ENCODE data around the gene BTBD2. TPM values are rescaled to one million over a fixed set of nuclear protein-coding genes. Genes with fewer than 3 reads are reported as not detected.

BTBD2 gene
- polyA plus RNA-seq, 1 donor from 2014 or later: 46.1 TPM

DNA sequence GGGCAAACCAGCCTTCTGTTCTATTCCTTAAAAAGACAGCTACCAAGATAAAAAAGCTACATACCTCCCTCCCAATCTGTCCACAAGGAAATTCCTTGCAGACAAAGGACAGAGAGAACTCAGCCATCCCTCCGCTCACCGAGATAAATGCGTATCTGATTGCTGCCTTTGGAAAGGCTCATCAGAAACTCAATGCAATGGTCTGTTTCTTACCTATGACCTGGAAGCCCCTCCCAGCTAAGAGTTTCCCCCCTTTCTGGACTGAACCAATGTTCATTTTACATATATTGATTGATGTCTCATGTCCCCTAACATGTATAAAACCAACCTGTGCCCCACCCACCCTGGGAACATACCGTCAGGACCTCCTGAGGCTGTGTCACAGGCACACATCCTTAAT is 11.6 kb downstream of the BTBD2 start:
- Histone ChIP-seq H3K9me2 (ENCODE audit: insufficient read depth, low read length) (no peaks in the 10 kb centered on the region), H3K79me2 (replicated peaks; ENCODE audit: insufficient read depth, low read length) (no peaks in the 10 kb centered on the region), H4K20me1 (ENCODE audit: insufficient read depth) (no peaks in the 10 kb centered on the region), H3K27me3 (ENCODE audit: insufficient read depth, low read depth, low read length) (no peaks in the 10 kb centered on the region), H3K4me3 (ENCODE audit: low read length) (no peak overlapping the region), H2AFZ (ENCODE audit: low read depth, low read length) (no peak overlapping the region), H3F3A (ENCODE audit: insufficient read depth, low read length, poor library complexity, severe bottlenecking) (no peaks in the 10 kb centered on the region), H3K36me3 (ENCODE audit: insufficient read depth, low read length) (no peaks in the 10 kb centered on the region), H3K9ac (ENCODE audit: low read length) (no peak overlapping the region), H3K27ac (ENCODE audit: low read length) (no peak overlapping the region), H3K9me3 (ENCODE audit: low read length) (no peaks in the 10 kb centered on the region), H3K4me2 (ENCODE audit: low read length) (no peak overlapping the region)
- TF ChIP-seq MXI1 (conservative IDR thresholded peaks at IDR 0.05; ENCODE audit: poor library complexity, severe bottlenecking): no peak

DNA sequence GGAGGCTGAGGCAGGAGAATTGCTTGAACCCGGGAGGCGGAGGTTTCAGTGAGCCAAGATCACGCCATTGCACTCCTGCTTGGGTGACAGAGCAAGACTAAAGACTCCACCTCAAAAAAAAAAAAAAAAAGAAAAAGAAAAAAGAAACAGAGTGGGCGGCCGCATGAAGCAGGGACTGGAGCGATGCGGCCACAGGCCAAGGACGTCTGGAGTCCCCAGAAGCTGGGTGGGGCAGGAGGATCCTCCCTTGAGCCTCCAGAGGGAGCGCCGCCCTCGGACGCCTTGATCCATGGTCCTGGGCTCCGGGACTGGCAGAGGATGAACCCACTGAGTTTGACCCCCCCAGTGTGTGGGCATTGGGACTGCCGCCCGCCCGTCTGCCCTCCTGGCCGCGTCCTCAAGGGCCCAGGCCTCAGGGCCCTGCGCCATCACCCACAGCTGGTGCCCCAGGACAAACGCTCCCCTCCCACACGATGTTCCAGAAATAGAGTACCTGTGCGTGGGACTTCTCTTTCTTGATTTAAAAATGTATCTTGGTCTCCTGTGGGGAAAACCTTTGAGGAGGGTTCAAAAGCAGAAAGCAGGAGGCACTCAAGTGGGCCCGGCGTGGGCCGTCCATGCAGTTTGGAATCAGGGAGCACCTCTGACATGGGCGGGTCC is 15.5 kb downstream of the BTBD2 start:
- H3K9ac ChIP-seq (ENCODE audit: low read length): no peak overlapping the region
- H3K9me2 ChIP-seq (ENCODE audit: insufficient read depth, low read length): no peaks in the 10 kb centered on the region
- no peak overlapping the region for H2AFZ ChIP-seq (ENCODE audit: low read depth, low read length)
- H3K79me2 ChIP-seq (replicated peaks; ENCODE audit: insufficient read depth, low read length): no peaks in the 10 kb centered on the region
- H3K9me3 ChIP-seq (ENCODE audit: low read length): no peaks in the 10 kb centered on the region
- H3K4me2 ChIP-seq (ENCODE audit: low read length): no peak overlapping the region
- H3K4me3 ChIP-seq (ENCODE audit: low read length): no peak overlapping the region
- H3F3A ChIP-seq (ENCODE audit: insufficient read depth, low read length, poor library complexity, severe bottlenecking): no peaks in the 10 kb centered on the region
- H4K20me1 ChIP-seq (ENCODE audit: insufficient read depth): no peaks in the 10 kb centered on the region
- H3K27me3 ChIP-seq (ENCODE audit: insufficient read depth, low read depth, low read length): no peaks in the 10 kb centered on the region
- H3K27ac ChIP-seq (ENCODE audit: low read length): no peak overlapping the region
- no peak for TF ChIP-seq TAF1 (IDR thresholded peaks at IDR 0.05; ENCODE audit: low read depth)
- peaks cover 8% of the 10 kb centered on the region for H3K36me3 ChIP-seq (ENCODE audit: insufficient read depth, low read length)

DNA sequence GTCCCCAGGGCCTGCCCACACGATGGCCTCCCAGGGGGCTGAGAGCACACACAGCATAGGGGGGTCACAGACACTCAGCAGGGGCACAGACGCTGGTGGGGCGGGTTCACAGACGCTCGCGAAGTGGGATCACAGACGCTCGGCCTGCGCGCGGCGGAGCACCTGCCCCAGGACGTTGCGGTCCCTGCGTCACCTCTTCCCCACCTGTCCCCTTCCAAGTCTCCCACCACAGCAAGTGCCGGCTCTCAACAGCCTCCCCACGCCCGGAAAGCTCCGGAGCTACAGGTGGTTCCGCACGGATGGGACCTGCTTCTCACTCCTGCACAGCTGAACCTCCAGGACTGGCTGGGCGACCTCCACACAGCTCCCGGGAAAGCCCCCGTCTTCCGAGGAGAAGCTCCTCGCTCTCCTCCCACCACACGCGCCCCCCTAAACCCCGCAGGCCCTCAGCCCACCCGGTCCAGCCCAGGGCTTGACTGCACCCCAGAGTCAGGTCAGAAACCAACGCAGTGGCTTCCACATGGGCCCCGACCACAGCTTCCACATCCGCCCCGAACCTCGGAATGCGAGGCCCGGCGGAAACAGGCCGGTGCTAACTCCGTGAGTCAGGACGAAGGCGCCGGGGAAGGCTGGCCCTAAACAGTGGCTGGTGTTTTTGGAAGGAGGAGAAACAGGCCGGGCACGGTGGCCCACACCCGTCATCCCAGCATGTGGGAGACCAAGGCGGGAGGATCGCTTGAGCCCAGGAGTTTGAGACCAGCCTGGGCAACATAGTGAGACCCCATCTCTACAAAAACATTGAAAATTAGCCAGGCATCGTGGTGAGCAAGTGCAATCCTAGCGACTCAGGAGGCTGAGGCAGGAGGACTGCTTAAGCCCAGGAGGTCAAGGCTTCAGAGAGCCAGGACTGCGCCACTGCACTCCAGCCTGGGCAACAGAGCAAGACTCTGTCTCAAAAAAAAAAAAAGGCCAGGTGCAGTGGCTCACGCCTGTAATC is 16.5 kb downstream of the BTBD2 start:
- Histone ChIP-seq H3F3A (ENCODE audit: insufficient read depth, low read length, poor library complexity, severe bottlenecking) (no peaks in the 10 kb centered on the region), H3K9me3 (ENCODE audit: low read length) (no peaks in the 10 kb centered on the region), H3K9me2 (ENCODE audit: insufficient read depth, low read length) (no peaks in the 10 kb centered on the region), H4K20me1 (ENCODE audit: insufficient read depth) (no peaks in the 10 kb centered on the region), H3K27me3 (ENCODE audit: insufficient read depth, low read depth, low read length) (no peaks in the 10 kb centered on the region), H3K4me3 (ENCODE audit: low read length) (no peak overlapping the region), H3K9ac (ENCODE audit: low read length) (no peak overlapping the region), H2AFZ (ENCODE audit: low read depth, low read length) (no peak overlapping the region), H3K27ac (ENCODE audit: low read length) (no peak overlapping the region), H3K36me3 (ENCODE audit: insufficient read depth, low read length) (peaks cover 8% of the 10 kb centered on the region), H3K4me2 (ENCODE audit: low read length) (no peak overlapping the region), H3K79me2 (replicated peaks; ENCODE audit: insufficient read depth, low read length) (no peaks in the 10 kb centered on the region)
- TF ChIP-seq, protein P1, sequence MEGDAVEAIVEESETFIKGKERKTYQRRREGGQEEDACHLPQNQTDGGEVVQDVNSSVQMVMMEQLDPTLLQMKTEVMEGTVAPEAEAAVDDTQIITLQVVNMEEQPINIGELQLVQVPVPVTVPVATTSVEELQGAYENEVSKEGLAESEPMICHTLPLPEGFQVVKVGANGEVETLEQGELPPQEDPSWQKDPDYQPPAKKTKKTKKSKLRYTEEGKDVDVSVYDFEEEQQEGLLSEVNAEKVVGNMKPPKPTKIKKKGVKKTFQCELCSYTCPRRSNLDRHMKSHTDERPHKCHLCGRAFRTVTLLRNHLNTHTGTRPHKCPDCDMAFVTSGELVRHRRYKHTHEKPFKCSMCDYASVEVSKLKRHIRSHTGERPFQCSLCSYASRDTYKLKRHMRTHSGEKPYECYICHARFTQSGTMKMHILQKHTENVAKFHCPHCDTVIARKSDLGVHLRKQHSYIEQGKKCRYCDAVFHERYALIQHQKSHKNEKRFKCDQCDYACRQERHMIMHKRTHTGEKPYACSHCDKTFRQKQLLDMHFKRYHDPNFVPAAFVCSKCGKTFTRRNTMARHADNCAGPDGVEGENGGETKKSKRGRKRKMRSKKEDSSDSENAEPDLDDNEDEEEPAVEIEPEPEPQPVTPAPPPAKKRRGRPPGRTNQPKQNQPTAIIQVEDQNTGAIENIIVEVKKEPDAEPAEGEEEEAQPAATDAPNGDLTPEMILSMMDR (IDR thresholded peaks at IDR 0.05; ENCODE audit: poor library complexity, severe bottlenecking): no peak
- TF ChIP-seq MXI1 (conservative IDR thresholded peaks at IDR 0.05; ENCODE audit: poor library complexity, severe bottlenecking) (no peak), SMC3 (conservative IDR thresholded peaks at IDR 0.05; ENCODE audit: poor library complexity) (no peak), REST (IDR thresholded peaks at IDR 0.05; ENCODE audit: borderline replicate concordance) (no peak), EP300 (conservative IDR thresholded peaks at IDR 0.05; ENCODE audit: poor library complexity, severe bottlenecking) (no peak)

Measured in neural cell (in vitro differentiated cells).